ENCODE data around the gene GNPTAB.

DNA sequence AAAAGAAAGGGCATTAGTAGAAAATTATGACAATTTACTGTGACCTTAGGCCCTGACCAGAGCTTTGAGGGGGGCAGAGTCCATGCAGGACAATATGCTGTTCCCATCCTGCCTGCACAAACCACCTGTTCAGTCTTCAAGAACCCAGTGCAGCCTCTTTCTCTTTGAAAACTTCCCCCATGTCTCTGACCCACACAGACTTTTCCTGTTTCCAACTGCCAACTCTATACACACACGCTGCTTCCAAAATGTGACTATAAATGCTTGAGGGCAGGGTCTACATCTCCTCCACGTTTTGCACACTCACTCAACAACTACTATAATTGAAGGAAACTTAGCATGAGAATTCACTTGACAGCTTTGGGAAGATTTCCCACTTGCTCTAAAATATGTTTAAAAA lies 54.9 kb downstream of the GNPTAB start:
- TF ChIP-seq SMAD3 (CRISPR knock-in tag; IDR thresholded peaks at IDR 0.05) (no peak), POLR2A (IDR thresholded peaks at IDR 0.05; ENCODE audit: insufficient read depth in 1 of 2, low read depth in 2 of 2, low read length in 2 of 2) (no peak), KLF15 (CRISPR knock-in tag; IDR thresholded peaks at IDR 0.05; ENCODE audit: borderline replicate concordance) (no peak), ZNF616 (CRISPR knock-in tag; IDR thresholded peaks at IDR 0.05; ENCODE audit: low read depth) (no peak), ZNF20 (CRISPR knock-in tag; IDR thresholded peaks at IDR 0.05) (no peak), YY1 (IDR thresholded peaks at IDR 0.05; ENCODE audit: insufficient read depth, insufficient replicate concordance, low read depth, low read length) (no peak), CTCF (CRISPR knock-in tag; IDR thresholded peaks at IDR 0.05) (no peak), FOXP1 (IDR thresholded peaks at IDR 0.05) (no peak), FOXP1 (CRISPR knock-in tag; IDR thresholded peaks at IDR 0.05) (no peak), JUN (CRISPR knock-in tag; IDR thresholded peaks at IDR 0.05) (no peak)
- TF ChIP-seq, protein P1, sequence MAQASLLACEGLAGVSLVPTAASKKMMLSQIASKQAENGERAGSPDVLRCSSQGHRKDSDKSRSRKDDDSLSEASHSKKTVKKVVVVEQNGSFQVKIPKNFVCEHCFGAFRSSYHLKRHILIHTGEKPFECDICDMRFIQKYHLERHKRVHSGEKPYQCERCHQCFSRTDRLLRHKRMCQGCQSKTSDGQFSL (CRISPR knock-in tag; IDR thresholded peaks at IDR 0.05) = no peak
